Panc1 (cell line): Measurements from ENCODE around the gene E2F1. TPM values are rescaled to one million over a fixed set of nuclear protein-coding genes. Genes with fewer than 3 reads are reported as not detected.

Experiments used
- ATAC-seq: fragments of 200-7000 bp; cut with Tn5 transposase; 2 replicates; pipeline ENCODE4 v1.9.1; 2020; ENCODE audit warnings: mild to moderate bottlenecking, moderate library complexity
- BruUV-seq: library from RNA; stranded (reverse); fragments of 400-500 nt; replicated peaks from 2 replicates; lab custom pipeline; 2021; lab: Mats Ljungman, UMichigan
- CTCF ChIA-PET: fragments of 300-600 bp; sonication (Branson Sonifier 250); formaldehyde crosslinking; loops from one replicate; lab custom pipeline; 2022; ENCODE audit warnings: antibody characterized with exemption; lab: Charles Lee
- POLR2A ChIA-PET: fragments of 300-600 bp; sonication (Branson Sonifier 250); formaldehyde crosslinking; loops from one replicate; lab custom pipeline; 2022; ENCODE audit warnings: antibody characterized with exemption; lab: Charles Lee
- DNase-seq: peaks from one replicate; pipeline ENCODE4 v3.0.0-alpha.2; 2010; ENCODE audit warnings: low read depth, low spot score
- H3K27ac ChIP-seq: 2 replicates; pipeline ENCODE4 v1.5.1; 2011; ENCODE audit warnings: mild to moderate bottlenecking, low read length, inconsistent platforms
- H3K27me3 ChIP-seq: fragments of 200-500 bp; sonication (Bioruptor generic); 2 replicates; pipeline ENCODE4 v1.6.0; 2014; ENCODE audit warnings: low read length, inconsistent platforms; ENCODE audit not compliant: control insufficient read depth, insufficient read depth
- H3K36me3 ChIP-seq: fragments of 200-500 bp; sonication (Bioruptor generic); 2 replicates; pipeline ENCODE4 v1.5.1; 2014; ENCODE audit warnings: inconsistent platforms, mild to moderate bottlenecking, low read length, moderate library complexity; ENCODE audit not compliant: control insufficient read depth, insufficient read depth
- H3K4me1 ChIP-seq: 2 replicates; pipeline ENCODE4 v1.5.1; 2011; ENCODE audit warnings: inconsistent platforms, mild to moderate bottlenecking, low read length, moderate library complexity; ENCODE audit not compliant: control insufficient read depth, insufficient read depth
- H3K4me3 ChIP-seq, 2 experiments: 2 replicates each; pipeline ENCODE4 v1.5.1; 2011 to 2012; ENCODE audit warnings: low read depth in 2 of 2, low read length in 2 of 2, mild to moderate bottlenecking in 2 of 2, inconsistent platforms in 1 of 2, moderate library complexity in 1 of 2
- H3K9me3 ChIP-seq: fragments of 200-500 bp; sonication (Bioruptor generic); 2 replicates; pipeline ENCODE4 v1.5.1; 2014; ENCODE audit warnings: low read depth, mild to moderate bottlenecking, inconsistent platforms, low read length, moderate library complexity; ENCODE audit not compliant: control insufficient read depth, insufficient read depth
- CTCF ChIP-seq: fragments of 450-650 bp; IDR thresholded peaks from 2 replicates; pipeline ENCODE4 v1.5.1; 2017; ENCODE audit warnings: mild to moderate bottlenecking
- POLR2AphosphoS5 ChIP-seq: IDR thresholded peaks from 2 replicates; pipeline ENCODE4 v1.6.1; 2012; ENCODE audit warnings: mild to moderate bottlenecking, low read depth, low read length, moderate library complexity
- REST ChIP-seq, 2 experiments: IDR thresholded peaks; 2 replicates each; pipeline ENCODE4 v1.6.1; 2011 to 2012; ENCODE audit warnings: low read depth in 2 of 2, control low read depth in 1 of 2, low read length in 1 of 2, mild to moderate bottlenecking in 1 of 2, moderate library complexity in 1 of 2; ENCODE audit not compliant: insufficient read depth in 1 of 2
- SIN3A ChIP-seq: IDR thresholded peaks from 2 replicates; pipeline ENCODE4 v1.6.1; 2012; ENCODE audit warnings: low read depth, mild to moderate bottlenecking, low read length, moderate library complexity, borderline replicate concordance; ENCODE audit not compliant: insufficient read depth
- TCF7L2 ChIP-seq: IDR thresholded peaks from 2 replicates; pipeline ENCODE4 v1.6.1; 2011; ENCODE audit warnings: mild to moderate bottlenecking, low read depth, low read length, inconsistent platforms
- in situ Hi-C: cut with HindIII; loops from 2 replicates; pipeline ENCODE4 v1.10.0; 2016; ENCODE audit warnings: low sequenced_read_pairs, low pct_unique_long_range_greater_than_20kb
- intact Hi-C: fragments of 100-400 bp; cut with micrococcal nuclease; formaldehyde crosslinking; loops from one replicate; pipeline ENCODE4 v1.10.0; 2022; ENCODE audit not compliant: unreplicated experiment
- total RNA-seq: library from RNA; stranded (reverse); gene quantifications from one replicate; pipeline ENCODE4 v1.2.1, GENCODE V29; 2021; ENCODE audit not compliant: unreplicated experiment

The E2F1 gene
- total RNA-seq, 1 experiment from 2014 or later = 64.2 TPM

DNA sequence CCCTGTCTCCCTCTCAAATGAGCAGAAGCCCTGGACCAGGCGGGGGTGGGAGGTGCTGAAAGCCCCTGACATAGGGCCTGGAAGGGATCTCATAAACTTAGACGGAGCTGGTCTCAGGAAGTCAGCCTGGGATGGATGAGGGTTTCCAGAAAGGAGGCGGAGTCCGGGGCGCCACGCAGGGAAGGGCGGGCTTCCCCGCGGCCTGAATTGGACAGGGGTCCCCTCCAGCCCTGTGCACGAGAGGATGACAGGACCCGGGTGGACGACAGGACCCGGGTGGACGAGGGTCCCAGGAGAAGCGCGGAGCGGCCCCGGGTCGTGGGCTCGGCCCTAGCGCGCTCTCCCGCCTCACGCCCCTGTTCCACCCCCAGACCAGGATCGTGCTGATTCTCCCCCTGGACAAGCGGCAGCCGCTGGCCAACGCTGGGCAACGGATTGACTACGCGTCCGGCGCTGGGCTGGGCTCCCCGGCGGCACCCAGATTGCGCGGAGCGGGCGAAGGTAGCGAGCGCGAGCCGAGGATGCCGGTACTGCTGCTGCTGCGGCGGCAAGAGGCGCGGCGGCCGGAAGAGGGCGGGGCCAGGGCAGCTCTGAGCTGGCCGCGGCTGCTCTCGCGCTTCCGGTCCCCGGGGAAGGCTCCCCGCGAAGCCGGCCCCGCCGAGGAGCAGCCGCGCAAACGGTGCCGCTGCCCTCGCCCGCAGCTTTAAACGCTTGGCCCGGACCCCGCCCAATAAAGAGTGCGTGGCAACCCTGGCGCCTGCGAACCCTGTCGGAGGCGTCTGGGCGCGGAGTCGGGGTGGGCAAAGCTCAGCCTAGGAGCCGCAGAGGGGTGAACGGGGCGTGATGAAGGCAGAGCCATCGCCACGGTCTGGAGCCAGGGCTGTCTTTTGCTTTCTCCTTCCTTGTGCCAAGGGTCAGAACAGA lies 22.8 kb downstream of the E2F1 start:
- Histone ChIP-seq H3K27me3 (no peaks in the 10 kb centered on the region), H3K4me1 (peaks cover 14% of the 10 kb centered on the region), H3K27ac (peak overlapping the region; percentile 92), H3K4me3 (peak overlapping the region; percentile 67 to 78), H3K36me3 (no peaks in the 10 kb centered on the region), H3K9me3 (no peaks in the 10 kb centered on the region)
- ChIA-PET POLR2A (no interaction called here), CTCF (interaction anchor here (0.5 kb wide), 1 partner anchor 148 kb away, joined by 4 read pairs; no protein-coding TSS in a partner anchor)
- no TSS peak for BruUV-seq
- ATAC-seq (peak; percentile 90), DNase-seq (no peak)
- in situ Hi-C loops = no loop called here
- intact Hi-C loops = no loop called here
- TF ChIP-seq TCF7L2 (peak; percentile 83), POLR2AphosphoS5 (peak; percentile 81), CTCF (no peak), REST (IDR thresholded peaks at IDR 0.05; ENCODE audit: insufficient read depth in 1 of 2, low read depth in 2 of 2, low read length in 1 of 2) (no peak), SIN3A (peak; percentile 84; the same call in 1 of the 2 replicates)

DNA sequence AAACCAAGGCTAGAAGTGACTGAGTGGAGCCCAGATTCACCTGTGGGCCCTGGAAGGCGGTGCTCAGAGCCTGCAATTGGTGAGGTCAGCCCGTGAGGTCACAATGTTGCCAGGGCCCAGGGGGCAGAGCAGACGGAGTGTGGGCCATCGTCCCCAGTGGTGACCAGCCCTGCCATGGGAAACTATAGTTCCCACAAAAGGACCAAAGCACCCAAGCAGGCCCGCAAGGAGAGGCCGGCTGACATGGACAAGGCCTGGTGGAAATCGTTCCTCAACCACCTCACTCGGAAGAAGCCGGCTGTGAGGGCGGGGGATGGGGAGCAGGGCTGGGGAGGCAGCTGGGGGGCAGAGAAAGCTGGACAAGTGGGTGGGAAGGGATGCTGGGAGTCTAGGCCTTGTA lies 24.0 kb downstream of the E2F1 start, which contains the start of gene C20orf144:
Gene C20orf144 (plus strand): TSS at position 156 of the 400 bp plus-strand sequence. CDS start 19 bp downstream, at position 175.
- H3K27ac ChIP-seq = peak within 1 kb of the TSS; percentile 92
- POLR2A ChIA-PET = no interaction called here
- no peaks in the 10 kb centered on the region for H3K36me3 ChIP-seq
- H3K27me3 ChIP-seq = no peaks in the 10 kb centered on the region
- CTCF ChIA-PET = no interaction called here
- DNase-seq = no peak
- ATAC-seq = no peak
- no peaks in the 10 kb centered on the region for H3K9me3 ChIP-seq
- peaks cover 14% of the 10 kb centered on the region for H3K4me1 ChIP-seq
- H3K4me3 ChIP-seq = peak within 1 kb of the TSS; percentile 67 to 78
- TF ChIP-seq CTCF (no peak), REST (IDR thresholded peaks at IDR 0.05; ENCODE audit: insufficient read depth in 1 of 2, low read depth in 2 of 2, low read length in 1 of 2) (no peak)
- no TSS peak for BruUV-seq
- in situ Hi-C loops (no loop called here), intact Hi-C loops (no loop called here)
